Stimulated activated CD8-positive, alpha-beta memory T cell treated with anti-CD3 and anti-CD28 coated beads, Interleukin-7, amount 100 ng/mL, for 1 hour (primary cell): Measurements from ENCODE around the gene CANT1.
"Not testable (repeated sequence)": the region's sequence is repeated elsewhere in the genome, so short reads cannot be mapped to it uniquely, and the experiment has no call there.

ENCODE experiments used
- DNase-seq, 2 donors: peaks; one replicate each; pipeline ENCODE4 v3.0.0-alpha.2; 2020; ENCODE audit warnings: low read depth in 2 of 2

CANT1 gene

GRCh38 chr17:78959803-78960202 is 49.8 kb downstream of the CANT1 start:
- no peak for DNase-seq

- DNase-seq, result no peak
Measured at GRCh38 chr17:78958641-78959127, 50.9 kb downstream of the CANT1 start.

GRCh38 chr17:78957128-78957527 is 52.4 kb downstream of the CANT1 start:
- no peak for DNase-seq

GRCh38 chr17:78956254-78956653 is 53.3 kb downstream of the CANT1 start:
- no peak for DNase-seq

- no peak for DNase-seq
Measured at GRCh38 chr17:78954684-78955083, 54.9 kb downstream of the CANT1 start.

GRCh38 chr17:78953356-78954350 is 55.9 kb downstream of the CANT1 start:
- DNase-seq, result no peak

- DNase-seq, result no peak
Measured at GRCh38 chr17:78952706-78953105, 56.9 kb downstream of the CANT1 start.

- DNase-seq, result no peak
Measured at GRCh38 chr17:78951967-78952551, 57.5 kb downstream of the CANT1 start.

- no peak for DNase-seq
Measured at GRCh38 chr17:78950870-78951269, 58.7 kb downstream of the CANT1 start.

- no peak for DNase-seq
Measured at GRCh38 chr17:78947235-78948149, 62.1 kb downstream of the CANT1 start.

GRCh38 chr17:78946631-78947030 is 62.9 kb downstream of the CANT1 start:
- DNase-seq, result no peak

- DNase-seq, result no peak
Measured at GRCh38 chr17:78946131-78946530, 63.4 kb downstream of the CANT1 start.

GRCh38 chr17:78945455-78945854 is 64.1 kb downstream of the CANT1 start:
- not testable (repeated sequence) for DNase-seq

- DNase-seq, result no peak
Measured at GRCh38 chr17:78944956-78945355, 64.6 kb downstream of the CANT1 start.

GRCh38 chr17:78944026-78944425 is 65.5 kb downstream of the CANT1 start:
- no peak for DNase-seq
